Fibroblast of villous mesenchyme (primary cell): ENCODE data around the gene CCDC107. TPM values are rescaled to one million over a fixed set of nuclear protein-coding genes. Genes with fewer than 3 reads are reported as not detected.

Experiments used
- DNase-seq: peaks from one replicate; pipeline ENCODE4 v3.0.0-alpha.2; 2010; ENCODE audit warnings: low read depth
- H3K4me3 ChIP-seq: 2 replicates; pipeline ENCODE4 v1.5.1; 2011; ENCODE audit warnings: low read depth, mild to moderate bottlenecking, low read length
- CTCF ChIP-seq: IDR thresholded peaks from 2 replicates; pipeline ENCODE4 v1.5.1; 2012; ENCODE audit warnings: low read depth, mild to moderate bottlenecking, low read length; ENCODE audit not compliant: insufficient read depth
- total RNA-seq: library from RNA; depleted of rRNA; stranded (reverse); fragments of >200 nt; gene quantifications from 2 replicates; pipeline ENCODE4 v1.2.3, GENCODE V29; 2012

The CCDC107 gene
- total RNA-seq, 1 donor = 18.1 TPM

GRCh38 chr9:35690614-35691333 lies 32.7 kb downstream of the CCDC107 start:
- H3K4me3 ChIP-seq = peak overlapping the region; percentile 92
- DNase-seq = peak; percentile 84
- no peak for TF ChIP-seq CTCF

GRCh38 chr9:35691334-35691650 lies 33.2 kb downstream of the CCDC107 start:
- no peak for DNase-seq
- peak overlapping the region; percentile 92 for H3K4me3 ChIP-seq
- no peak for TF ChIP-seq CTCF

- H3K4me3 ChIP-seq = no peak overlapping the region
- no peak for TF ChIP-seq CTCF
- no peak for DNase-seq
Observed at GRCh38 chr9:35691757-35692301, 33.7 kb downstream of the CCDC107 start.

GRCh38 chr9:35695943-35696401 lies 37.9 kb downstream of the CCDC107 start:
- no peak for TF ChIP-seq CTCF
- no peak overlapping the region for H3K4me3 ChIP-seq
- DNase-seq = no peak

GRCh38 chr9:35696520-35697215 lies 38.6 kb downstream of the CCDC107 start:
- TF ChIP-seq CTCF = peak; percentile 96
- no peak overlapping the region for H3K4me3 ChIP-seq
- DNase-seq = peak; percentile 63

GRCh38 chr9:35697486-35697885 lies 39.4 kb downstream of the CCDC107 start:
- DNase-seq = no peak
- TF ChIP-seq CTCF = no peak
- H3K4me3 ChIP-seq = no peak overlapping the region

GRCh38 chr9:35698231-35698630 lies 40.1 kb downstream of the CCDC107 start:
- TF ChIP-seq CTCF = no peak
- no peak overlapping the region for H3K4me3 ChIP-seq
- DNase-seq = no peak
